ENCODE data around the gene RGS17.

DNA sequence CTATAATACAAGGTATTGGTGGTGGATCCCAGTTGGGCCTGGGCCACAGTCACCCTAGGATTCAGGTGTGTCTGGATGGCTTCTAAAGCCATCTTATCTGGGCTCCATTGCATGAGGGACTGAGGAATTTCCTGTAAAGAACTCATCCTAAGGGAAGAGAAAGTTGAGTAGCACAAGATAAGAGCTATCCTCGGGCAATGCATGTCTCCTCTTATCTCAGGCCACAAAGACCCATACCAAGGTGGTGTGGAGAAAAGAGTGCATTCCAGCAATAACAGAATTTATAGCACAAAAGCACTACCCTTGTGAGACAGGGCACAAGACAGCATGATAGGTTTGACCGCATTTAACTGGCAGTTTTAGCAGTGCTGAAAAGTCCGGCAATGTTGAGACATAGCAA is 114.2 kb downstream of the RGS17 start:
- TF ChIP-seq, protein P1, sequence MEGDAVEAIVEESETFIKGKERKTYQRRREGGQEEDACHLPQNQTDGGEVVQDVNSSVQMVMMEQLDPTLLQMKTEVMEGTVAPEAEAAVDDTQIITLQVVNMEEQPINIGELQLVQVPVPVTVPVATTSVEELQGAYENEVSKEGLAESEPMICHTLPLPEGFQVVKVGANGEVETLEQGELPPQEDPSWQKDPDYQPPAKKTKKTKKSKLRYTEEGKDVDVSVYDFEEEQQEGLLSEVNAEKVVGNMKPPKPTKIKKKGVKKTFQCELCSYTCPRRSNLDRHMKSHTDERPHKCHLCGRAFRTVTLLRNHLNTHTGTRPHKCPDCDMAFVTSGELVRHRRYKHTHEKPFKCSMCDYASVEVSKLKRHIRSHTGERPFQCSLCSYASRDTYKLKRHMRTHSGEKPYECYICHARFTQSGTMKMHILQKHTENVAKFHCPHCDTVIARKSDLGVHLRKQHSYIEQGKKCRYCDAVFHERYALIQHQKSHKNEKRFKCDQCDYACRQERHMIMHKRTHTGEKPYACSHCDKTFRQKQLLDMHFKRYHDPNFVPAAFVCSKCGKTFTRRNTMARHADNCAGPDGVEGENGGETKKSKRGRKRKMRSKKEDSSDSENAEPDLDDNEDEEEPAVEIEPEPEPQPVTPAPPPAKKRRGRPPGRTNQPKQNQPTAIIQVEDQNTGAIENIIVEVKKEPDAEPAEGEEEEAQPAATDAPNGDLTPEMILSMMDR (IDR thresholded peaks at IDR 0.05): no peak
- no peak for TF ChIP-seq POLR2A (IDR thresholded peaks at IDR 0.05)

All from uterus (tissue), 2 donors.